SK-N-SH treated with all-trans-retinoic acid at 6 μM for 48 hours (cell line): Measurements from ENCODE around the gene GLA.

Source experiments
- ATAC-seq: fragments of 200-7000 bp; cut with Tn5 transposase; 3 replicates; pipeline ENCODE4 v1.9.1; 2020; ENCODE audit warnings: mild to moderate bottlenecking, moderate library complexity
- ARNTL ChIP-seq: fragments of 450-650 bp; formaldehyde crosslinking; IDR thresholded peaks from 2 replicates; pipeline ENCODE4 v1.5.0; 2020; ENCODE audit warnings: low read depth, mild to moderate bottlenecking, moderate library complexity, borderline replicate concordance
- BACH2 ChIP-seq: fragments of 250-450 bp; sonication (Bioruptor Pico); IDR thresholded peaks from 2 replicates; pipeline ENCODE4 v1.9.0; 2021; ENCODE audit warnings: mild to moderate bottlenecking, borderline replicate concordance
- CSDC2 ChIP-seq: fragments of 250-450 bp; sonication (Bioruptor Pico); IDR thresholded peaks from 2 replicates; pipeline ENCODE4 v1.5.0; 2020; ENCODE audit warnings: mild to moderate bottlenecking, moderate library complexity
- ESRRG ChIP-seq: fragments of 250-450 bp; sonication (Bioruptor Pico); IDR thresholded peaks from 2 replicates; pipeline ENCODE4 v1.6.1; 2021; ENCODE audit warnings: mild to moderate bottlenecking
- GLIS3 ChIP-seq: fragments of 250-450 bp; sonication (Bioruptor Pico); IDR thresholded peaks from 2 replicates; pipeline ENCODE4 v1.5.0; 2020; ENCODE audit warnings: mild to moderate bottlenecking, moderate library complexity
- ISL1 ChIP-seq: fragments of 250-450 bp; sonication (Bioruptor Pico); IDR thresholded peaks from 2 replicates; pipeline ENCODE4 v2.1.2; 2022; ENCODE audit warnings: mild to moderate bottlenecking, moderate library complexity
- PPARA ChIP-seq: fragments of 250-450 bp; sonication (Bioruptor Pico); IDR thresholded peaks from 2 replicates; pipeline ENCODE4 v1.5.0; 2020; ENCODE audit warnings: mild to moderate bottlenecking, borderline replicate concordance
- RARB ChIP-seq: fragments of 250-450 bp; sonication (Bioruptor Pico); IDR thresholded peaks from 2 replicates; pipeline ENCODE4 v1.8.0; 2021; ENCODE audit warnings: mild to moderate bottlenecking, moderate library complexity
- SNAI2 ChIP-seq: fragments of 250-450 bp; sonication (Bioruptor Pico); IDR thresholded peaks from 2 replicates; pipeline ENCODE4 v1.5.0; 2020; ENCODE audit warnings: mild to moderate bottlenecking, moderate library complexity
- TCF4 ChIP-seq: fragments of 250-450 bp; sonication (Bioruptor Pico); IDR thresholded peaks from 2 replicates; pipeline ENCODE4 v1.8.0; 2021; ENCODE audit warnings: mild to moderate bottlenecking, moderate library complexity, borderline replicate concordance
- TOX ChIP-seq: fragments of 250-450 bp; sonication (Bioruptor Pico); IDR thresholded peaks from 2 replicates; pipeline ENCODE4 v1.8.0; 2021; ENCODE audit warnings: mild to moderate bottlenecking, moderate library complexity, borderline replicate concordance
- ZC3H10 ChIP-seq: fragments of 250-450 bp; sonication (Bioruptor Pico); IDR thresholded peaks from 2 replicates; pipeline ENCODE4 v1.5.1; 2021; ENCODE audit warnings: mild to moderate bottlenecking, moderate library complexity
- ZFP3 ChIP-seq: fragments of 250-450 bp; sonication (Bioruptor Pico); IDR thresholded peaks from 2 replicates; pipeline ENCODE4 v1.5.0; 2020; ENCODE audit warnings: mild to moderate bottlenecking, moderate library complexity
- ZFP30 ChIP-seq: fragments of 450-650 bp; formaldehyde crosslinking; IDR thresholded peaks from 2 replicates; pipeline ENCODE4 v1.5.0; 2022; ENCODE audit warnings: mild to moderate bottlenecking, moderate library complexity
- ZNF565 ChIP-seq: fragments of 450-650 bp; formaldehyde crosslinking; conservative IDR thresholded peaks from 2 replicates; pipeline ENCODE4 v1.5.0; 2020; ENCODE audit warnings: low read depth, mild to moderate bottlenecking, moderate library complexity
- ZNF70 ChIP-seq: fragments of 450-650 bp; formaldehyde crosslinking; IDR thresholded peaks from 2 replicates; pipeline ENCODE4 v1.5.0; 2020; ENCODE audit warnings: mild to moderate bottlenecking, moderate library complexity
- ZNF8 ChIP-seq: fragments of 450-650 bp; formaldehyde crosslinking; IDR thresholded peaks from 2 replicates; pipeline ENCODE4 v1.5.0; 2020; ENCODE audit warnings: mild to moderate bottlenecking, moderate library complexity
- TF ChIP-seq, protein P1 (sequence below): fragments of 250-450 bp; sonication (Bioruptor Pico); IDR thresholded peaks from 2 replicates; pipeline ENCODE4 v1.5.0; 2020; ENCODE audit warnings: mild to moderate bottlenecking, moderate library complexity
- TF ChIP-seq, protein P2 (sequence below): fragments of 250-450 bp; sonication (Bioruptor Pico); IDR thresholded peaks from 2 replicates; pipeline ENCODE4 v1.5.1; 2021; ENCODE audit warnings: mild to moderate bottlenecking, moderate library complexity
- TF ChIP-seq, protein P3 (sequence below): fragments of 250-450 bp; sonication (Bioruptor Pico); IDR thresholded peaks from 2 replicates; pipeline ENCODE4 v1.5.1; 2020; ENCODE audit warnings: low read depth, mild to moderate bottlenecking, moderate library complexity
- TF ChIP-seq, protein P4 (sequence below): fragments of 250-450 bp; sonication (Bioruptor Pico); IDR thresholded peaks from 2 replicates; pipeline ENCODE4 v1.8.0; 2021; ENCODE audit warnings: low read depth, mild to moderate bottlenecking, moderate library complexity, borderline replicate concordance
- TF ChIP-seq, protein P5 (sequence below): fragments of 250-450 bp; sonication (Bioruptor Pico); IDR thresholded peaks from 2 replicates; pipeline ENCODE4 v1.8.0; 2020; ENCODE audit warnings: mild to moderate bottlenecking, moderate library complexity, borderline replicate concordance

GLA gene

DNA sequence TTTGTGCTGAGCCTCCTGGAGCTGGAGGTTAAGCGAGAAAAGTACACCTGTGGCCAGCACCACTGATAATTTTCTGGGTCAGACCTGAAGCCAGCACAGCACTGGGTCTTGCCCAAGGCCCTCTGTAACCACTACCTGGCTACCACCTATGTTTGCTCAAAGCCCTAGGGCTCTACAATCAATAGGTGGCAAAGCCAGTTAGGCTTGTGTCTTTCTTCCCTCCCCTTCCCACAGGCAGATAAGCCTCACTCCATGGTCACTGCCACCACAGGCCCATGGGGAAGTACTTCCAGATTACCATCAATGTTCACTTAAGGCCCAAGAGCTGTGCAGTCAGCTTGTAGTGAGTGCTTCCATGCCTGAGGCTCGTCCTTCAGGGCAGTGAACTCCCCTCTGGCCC is 42.4 kb upstream of the GLA start:
- ATAC-seq: no peak
- TF ChIP-seq, protein P1, sequence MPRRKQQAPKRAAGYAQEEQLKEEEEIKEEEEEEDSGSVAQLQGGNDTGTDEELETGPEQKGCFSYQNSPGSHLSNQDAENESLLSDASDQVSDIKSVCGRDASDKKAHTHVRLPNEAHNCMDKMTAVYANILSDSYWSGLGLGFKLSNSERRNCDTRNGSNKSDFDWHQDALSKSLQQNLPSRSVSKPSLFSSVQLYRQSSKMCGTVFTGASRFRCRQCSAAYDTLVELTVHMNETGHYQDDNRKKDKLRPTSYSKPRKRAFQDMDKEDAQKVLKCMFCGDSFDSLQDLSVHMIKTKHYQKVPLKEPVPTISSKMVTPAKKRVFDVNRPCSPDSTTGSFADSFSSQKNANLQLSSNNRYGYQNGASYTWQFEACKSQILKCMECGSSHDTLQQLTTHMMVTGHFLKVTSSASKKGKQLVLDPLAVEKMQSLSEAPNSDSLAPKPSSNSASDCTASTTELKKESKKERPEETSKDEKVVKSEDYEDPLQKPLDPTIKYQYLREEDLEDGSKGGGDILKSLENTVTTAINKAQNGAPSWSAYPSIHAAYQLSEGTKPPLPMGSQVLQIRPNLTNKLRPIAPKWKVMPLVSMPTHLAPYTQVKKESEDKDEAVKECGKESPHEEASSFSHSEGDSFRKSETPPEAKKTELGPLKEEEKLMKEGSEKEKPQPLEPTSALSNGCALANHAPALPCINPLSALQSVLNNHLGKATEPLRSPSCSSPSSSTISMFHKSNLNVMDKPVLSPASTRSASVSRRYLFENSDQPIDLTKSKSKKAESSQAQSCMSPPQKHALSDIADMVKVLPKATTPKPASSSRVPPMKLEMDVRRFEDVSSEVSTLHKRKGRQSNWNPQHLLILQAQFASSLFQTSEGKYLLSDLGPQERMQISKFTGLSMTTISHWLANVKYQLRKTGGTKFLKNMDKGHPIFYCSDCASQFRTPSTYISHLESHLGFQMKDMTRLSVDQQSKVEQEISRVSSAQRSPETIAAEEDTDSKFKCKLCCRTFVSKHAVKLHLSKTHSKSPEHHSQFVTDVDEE (CRISPR knock-in tag): no peak
- no peak for TF ChIP-seq ISL1
- TF ChIP-seq ZFP30 (CRISPR knock-in tag): no peak
- TF ChIP-seq TCF4 (CRISPR knock-in tag): no peak
- TF ChIP-seq, protein P2, sequence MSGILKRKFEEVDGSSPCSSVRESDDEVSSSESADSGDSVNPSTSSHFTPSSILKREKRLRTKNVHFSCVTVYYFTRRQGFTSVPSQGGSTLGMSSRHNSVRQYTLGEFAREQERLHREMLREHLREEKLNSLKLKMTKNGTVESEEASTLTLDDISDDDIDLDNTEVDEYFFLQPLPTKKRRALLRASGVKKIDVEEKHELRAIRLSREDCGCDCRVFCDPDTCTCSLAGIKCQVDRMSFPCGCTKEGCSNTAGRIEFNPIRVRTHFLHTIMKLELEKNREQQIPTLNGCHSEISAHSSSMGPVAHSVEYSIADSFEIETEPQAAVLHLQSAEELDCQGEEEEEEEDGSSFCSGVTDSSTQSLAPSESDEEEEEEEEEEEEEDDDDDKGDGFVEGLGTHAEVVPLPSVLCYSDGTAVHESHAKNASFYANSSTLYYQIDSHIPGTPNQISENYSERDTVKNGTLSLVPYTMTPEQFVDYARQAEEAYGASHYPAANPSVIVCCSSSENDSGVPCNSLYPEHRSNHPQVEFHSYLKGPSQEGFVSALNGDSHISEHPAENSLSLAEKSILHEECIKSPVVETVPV (CRISPR knock-in tag): no peak
- no peak for TF ChIP-seq CSDC2 (CRISPR knock-in tag)
- TF ChIP-seq, protein P3, sequence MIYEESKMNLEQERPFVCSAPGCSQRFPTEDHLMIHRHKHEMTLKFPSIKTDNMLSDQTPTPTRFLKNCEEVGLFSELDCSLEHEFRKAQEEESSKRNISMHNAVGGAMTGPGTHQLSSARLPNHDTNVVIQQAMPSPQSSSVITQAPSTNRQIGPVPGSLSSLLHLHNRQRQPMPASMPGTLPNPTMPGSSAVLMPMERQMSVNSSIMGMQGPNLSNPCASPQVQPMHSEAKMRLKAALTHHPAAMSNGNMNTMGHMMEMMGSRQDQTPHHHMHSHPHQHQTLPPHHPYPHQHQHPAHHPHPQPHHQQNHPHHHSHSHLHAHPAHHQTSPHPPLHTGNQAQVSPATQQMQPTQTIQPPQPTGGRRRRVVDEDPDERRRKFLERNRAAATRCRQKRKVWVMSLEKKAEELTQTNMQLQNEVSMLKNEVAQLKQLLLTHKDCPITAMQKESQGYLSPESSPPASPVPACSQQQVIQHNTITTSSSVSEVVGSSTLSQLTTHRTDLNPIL (CRISPR knock-in tag): no peak
- TF ChIP-seq, protein P4, sequence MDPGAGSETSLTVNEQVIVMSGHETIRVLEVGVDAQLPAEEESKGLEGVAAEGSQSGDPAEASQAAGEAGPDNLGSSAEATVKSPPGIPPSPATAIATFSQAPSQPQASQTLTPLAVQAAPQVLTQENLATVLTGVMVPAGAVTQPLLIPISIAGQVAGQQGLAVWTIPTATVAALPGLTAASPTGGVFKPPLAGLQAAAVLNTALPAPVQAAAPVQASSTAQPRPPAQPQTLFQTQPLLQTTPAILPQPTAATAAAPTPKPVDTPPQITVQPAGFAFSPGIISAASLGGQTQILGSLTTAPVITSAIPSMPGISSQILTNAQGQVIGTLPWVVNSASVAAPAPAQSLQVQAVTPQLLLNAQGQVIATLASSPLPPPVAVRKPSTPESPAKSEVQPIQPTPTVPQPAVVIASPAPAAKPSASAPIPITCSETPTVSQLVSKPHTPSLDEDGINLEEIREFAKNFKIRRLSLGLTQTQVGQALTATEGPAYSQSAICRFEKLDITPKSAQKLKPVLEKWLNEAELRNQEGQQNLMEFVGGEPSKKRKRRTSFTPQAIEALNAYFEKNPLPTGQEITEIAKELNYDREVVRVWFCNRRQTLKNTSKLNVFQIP (CRISPR knock-in tag): no peak
- TF ChIP-seq TOX (CRISPR knock-in tag): no peak
- TF ChIP-seq ZC3H10 (CRISPR knock-in tag): no peak
- no peak for TF ChIP-seq ZNF8 (CRISPR knock-in tag)
- no peak for TF ChIP-seq ARNTL (CRISPR knock-in tag)
- TF ChIP-seq RARB (CRISPR knock-in tag): no peak
- no peak for TF ChIP-seq ESRRG

DNA sequence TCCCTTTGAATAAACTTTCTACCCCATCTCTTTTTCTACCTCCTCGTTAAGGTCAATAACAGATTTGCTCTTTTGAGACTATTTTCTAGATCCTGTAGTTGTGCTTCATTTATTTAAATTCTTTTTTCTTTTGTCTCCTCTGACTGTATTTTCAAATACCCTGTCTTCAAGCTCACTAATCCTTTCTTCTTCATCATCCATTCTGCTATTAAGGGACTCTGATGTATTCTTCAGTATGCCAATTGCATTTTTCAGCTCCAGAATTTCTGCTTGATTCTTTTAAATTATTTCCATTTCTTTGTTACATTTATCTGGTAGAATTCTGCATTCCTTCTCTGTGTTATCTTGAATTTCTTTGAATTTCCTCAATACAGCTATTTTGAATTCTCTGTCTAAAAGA is 41.6 kb upstream of the GLA start:
- no peak for ATAC-seq
- TF ChIP-seq PPARA: no peak
- TF ChIP-seq, protein P4 (CRISPR knock-in tag): no peak
- peak; percentile 86 for TF ChIP-seq ZFP30 (CRISPR knock-in tag)

DNA sequence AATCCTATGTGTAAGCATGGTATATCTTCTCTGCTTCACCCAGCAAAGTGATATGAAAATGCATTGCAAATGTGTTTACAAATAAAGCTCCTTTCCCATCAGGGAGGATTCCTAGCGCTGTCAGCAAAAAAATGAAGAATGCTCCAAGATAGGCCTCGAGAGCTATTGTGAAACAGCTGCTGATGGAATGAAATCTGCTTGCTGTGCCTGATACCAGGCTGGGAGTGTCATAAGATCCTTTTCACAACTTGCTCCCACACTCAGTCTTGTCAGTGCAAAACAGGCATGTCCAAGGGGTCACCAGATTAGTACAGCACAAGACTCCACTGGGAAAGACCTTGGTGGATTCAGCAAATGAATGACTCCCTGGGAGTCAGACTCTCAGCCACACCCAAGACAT is 34.4 kb upstream of the GLA start:
- no peak for ATAC-seq
- TF ChIP-seq, protein P5, sequence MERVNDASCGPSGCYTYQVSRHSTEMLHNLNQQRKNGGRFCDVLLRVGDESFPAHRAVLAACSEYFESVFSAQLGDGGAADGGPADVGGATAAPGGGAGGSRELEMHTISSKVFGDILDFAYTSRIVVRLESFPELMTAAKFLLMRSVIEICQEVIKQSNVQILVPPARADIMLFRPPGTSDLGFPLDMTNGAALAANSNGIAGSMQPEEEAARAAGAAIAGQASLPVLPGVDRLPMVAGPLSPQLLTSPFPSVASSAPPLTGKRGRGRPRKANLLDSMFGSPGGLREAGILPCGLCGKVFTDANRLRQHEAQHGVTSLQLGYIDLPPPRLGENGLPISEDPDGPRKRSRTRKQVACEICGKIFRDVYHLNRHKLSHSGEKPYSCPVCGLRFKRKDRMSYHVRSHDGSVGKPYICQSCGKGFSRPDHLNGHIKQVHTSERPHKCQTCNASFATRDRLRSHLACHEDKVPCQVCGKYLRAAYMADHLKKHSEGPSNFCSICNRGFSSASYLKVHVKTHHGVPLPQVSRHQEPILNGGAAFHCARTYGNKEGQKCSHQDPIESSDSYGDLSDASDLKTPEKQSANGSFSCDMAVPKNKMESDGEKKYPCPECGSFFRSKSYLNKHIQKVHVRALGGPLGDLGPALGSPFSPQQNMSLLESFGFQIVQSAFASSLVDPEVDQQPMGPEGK (CRISPR knock-in tag): no peak
- TF ChIP-seq, protein P3 (CRISPR knock-in tag): no peak
- TF ChIP-seq CSDC2 (CRISPR knock-in tag) (no peak), BACH2 (CRISPR knock-in tag) (no peak), GLIS3 (CRISPR knock-in tag) (no peak), ARNTL (CRISPR knock-in tag) (no peak), ZNF70 (CRISPR knock-in tag) (no peak), TCF4 (CRISPR knock-in tag) (no peak), ISL1 (no peak), ZC3H10 (CRISPR knock-in tag) (no peak), ZNF565 (CRISPR knock-in tag) (no peak), ZFP3 (CRISPR knock-in tag) (no peak), TOX (CRISPR knock-in tag) (no peak), SNAI2 (CRISPR knock-in tag) (no peak)
- TF ChIP-seq, protein P1 (CRISPR knock-in tag): no peak
